GM18517 (cell line): ENCODE measurements around the gene NUP93.

Experiments
- ATAC-seq: cut with Tn5 transposase; IDR thresholded peaks from one replicate; pipeline ENCODE4 v1.9.1; 2021; ENCODE audit warnings: mild to moderate bottlenecking, moderate library complexity; ENCODE audit not compliant: unreplicated experiment

NUP93 gene

GRCh38 chr16:56842133-56842532 lies 112.2 kb downstream of the NUP93 start:
- ATAC-seq: no peak

DNA sequence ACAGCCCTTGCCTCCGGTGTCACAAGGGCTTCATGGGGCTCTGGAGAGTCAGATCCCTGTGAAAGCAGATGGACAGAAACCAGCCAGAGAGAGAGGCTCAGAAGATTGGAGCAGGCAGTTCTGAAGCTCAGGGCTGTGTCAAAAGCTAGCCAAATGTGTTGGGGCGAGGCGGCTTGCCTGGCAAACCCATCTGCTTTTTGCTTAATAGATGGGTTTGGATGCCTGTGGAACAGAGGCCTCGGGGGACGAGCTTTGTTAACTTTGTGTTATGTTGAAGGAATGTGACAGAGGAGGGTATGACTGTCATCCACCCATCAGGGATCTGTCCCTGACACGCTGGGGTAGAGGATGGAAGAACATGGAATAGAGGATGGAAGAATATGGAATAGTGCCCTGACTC lies 114.1 kb downstream of the NUP93 start:
- ATAC-seq: no peak

DNA sequence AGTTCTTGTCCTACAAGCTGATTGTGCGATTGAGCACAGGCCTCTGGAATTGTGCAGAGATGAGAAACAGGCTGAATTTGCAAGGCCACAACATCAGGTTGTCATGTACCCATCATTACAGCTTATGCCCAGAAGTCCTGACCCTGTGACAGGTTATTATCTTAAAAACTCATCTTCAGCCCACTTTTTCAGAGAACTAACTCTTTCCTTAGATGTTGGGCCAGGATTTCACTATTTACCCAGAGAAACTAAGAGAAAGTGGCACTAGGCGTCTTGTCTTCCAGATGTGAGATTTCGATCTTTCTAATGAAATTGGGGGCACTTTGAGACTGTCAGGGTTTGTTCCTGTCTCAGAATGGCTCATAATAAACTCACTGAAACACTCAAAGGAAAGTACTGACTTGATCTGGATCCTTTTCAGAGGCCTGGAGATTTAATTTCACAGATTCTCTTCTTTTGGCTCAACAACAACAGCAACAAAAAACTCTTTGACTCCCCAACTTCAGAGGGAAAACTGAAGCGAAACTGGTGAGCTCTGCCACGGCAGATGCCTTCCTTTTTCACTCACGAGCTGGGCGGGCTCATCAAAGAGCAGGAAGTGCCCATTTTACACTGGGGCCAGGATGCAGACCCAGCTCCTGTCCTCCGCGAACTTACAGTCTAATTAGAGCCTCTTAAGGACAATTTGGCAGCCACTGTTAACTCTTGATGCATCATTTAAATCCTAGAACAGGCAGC lies 117.4 kb downstream of the NUP93 start:
- ATAC-seq: no peak

DNA sequence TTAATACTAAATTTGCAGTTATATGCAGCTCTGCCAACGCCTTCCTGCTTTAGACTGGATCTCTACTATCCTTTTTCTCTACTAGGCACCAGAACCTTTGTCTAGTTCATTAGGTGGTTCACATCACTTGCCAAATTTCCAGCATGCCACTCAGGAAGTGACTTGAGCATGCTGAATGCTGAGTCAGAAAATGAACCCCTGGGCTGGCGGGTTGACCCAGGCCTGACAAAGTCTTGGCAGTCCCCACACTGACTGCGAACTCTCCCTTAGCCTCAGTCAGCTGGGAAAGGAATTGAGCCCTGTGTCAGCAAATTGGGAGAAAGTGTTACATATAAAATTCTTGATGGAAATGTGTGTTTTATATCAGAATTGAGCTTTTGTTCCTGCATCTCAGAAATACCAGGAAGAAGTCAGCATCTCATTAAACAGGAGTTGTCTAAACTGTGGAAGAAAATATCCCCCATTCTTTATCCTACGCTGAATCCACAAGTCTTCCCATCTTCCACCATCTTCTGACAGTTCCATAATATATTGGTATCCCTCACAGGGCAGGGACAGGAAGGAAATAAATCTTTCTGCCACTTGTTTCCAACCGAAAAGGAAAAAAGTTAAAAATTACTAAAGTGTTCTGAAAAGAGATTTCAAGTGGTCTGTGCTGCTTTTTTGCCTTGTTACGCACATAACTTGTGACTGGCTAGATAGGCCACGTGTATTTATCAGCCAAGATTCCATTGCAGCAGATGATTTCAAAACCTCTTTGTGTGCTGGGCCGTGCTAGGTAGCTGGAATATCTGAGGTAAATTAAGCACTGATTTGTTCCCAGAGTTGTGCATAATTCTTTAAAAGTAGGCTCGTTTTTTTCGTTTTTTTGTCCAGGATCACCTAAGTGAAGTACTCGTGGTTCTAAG lies 118.4 kb downstream of the NUP93 start:
- ATAC-seq: no peak

DNA sequence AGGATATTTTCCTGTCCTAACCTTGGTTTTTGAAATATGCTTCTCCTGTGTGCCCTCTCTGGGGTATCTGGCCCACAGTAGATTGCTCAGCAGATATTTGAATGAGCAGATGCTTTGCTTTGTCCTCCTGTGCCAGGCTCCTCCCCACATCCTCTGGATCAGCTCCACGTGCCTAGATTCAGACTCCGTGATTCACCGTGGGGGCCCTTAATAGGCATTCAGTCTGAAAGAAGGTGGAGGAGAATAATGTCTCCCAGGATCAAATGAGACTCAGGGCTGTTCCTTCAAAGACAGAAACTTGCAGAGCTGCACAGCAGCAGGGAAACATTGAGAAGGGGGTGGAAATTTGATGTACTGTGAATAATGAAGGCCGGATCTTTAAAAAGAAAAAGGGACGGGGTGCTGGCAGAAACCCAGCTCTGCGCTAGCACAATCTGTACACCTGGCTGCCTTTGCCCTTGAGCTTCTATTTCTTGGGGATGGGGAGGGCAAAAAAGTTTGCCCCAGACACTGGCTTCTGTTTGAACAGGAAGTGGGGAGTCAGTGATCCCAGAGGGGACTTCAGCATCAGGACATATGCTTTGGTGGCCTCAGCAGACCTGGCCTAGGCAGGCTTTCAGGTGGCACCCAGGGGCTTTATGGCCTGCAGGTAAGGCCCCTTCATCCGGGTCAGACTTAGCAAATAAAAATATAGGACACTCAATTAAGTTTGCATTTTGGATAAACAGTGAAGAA lies 119.2 kb downstream of the NUP93 start:
- ATAC-seq: no peak

DNA sequence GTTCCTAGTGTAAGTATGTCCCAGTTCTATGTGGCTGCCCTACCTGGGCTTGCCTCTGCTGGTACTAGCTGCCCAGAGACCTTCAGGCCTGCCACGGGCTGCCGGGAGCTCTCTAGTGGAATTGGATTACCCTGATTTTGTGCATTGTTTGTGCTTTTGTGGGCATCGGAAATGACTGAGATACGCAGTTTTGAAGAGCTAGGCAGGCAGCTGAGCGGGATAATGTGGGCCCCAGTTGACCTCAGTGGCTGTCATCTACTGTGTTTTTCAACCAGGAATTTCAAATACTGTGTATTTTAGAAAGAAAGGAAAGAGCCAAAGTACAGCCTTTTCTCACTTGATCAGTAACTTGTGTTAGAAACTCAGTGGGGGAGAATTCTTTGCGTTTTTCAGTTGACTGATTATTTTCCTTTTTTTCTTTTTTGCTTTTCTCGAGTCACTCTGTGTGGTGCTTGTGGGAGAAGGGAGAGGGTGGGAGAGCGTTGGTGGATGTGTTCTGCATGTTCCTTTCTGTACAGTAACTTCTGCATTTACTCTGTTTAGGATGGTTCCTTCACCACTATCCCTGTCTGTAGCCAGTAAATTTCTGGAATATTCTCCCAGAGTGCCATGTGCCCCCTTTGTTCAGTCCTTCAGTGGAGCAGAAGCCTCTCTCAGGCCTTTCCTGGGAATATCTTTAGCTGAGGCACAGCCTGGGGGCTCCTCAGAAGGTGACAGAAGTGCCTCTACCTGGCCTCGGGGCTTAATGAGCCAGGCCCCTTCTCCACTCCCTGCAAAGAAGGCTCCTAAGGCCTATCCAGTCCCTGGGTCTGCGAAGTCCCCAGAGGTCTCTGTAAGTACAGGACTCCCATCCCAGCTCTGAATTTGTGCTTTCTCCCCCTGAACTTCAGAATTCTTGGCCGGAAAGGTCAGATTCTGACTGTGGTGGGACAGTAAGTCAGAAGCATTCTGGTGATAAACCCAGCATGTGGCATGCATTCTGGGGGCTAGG lies 120.1 kb downstream of the NUP93 start:
- no peak for ATAC-seq

DNA sequence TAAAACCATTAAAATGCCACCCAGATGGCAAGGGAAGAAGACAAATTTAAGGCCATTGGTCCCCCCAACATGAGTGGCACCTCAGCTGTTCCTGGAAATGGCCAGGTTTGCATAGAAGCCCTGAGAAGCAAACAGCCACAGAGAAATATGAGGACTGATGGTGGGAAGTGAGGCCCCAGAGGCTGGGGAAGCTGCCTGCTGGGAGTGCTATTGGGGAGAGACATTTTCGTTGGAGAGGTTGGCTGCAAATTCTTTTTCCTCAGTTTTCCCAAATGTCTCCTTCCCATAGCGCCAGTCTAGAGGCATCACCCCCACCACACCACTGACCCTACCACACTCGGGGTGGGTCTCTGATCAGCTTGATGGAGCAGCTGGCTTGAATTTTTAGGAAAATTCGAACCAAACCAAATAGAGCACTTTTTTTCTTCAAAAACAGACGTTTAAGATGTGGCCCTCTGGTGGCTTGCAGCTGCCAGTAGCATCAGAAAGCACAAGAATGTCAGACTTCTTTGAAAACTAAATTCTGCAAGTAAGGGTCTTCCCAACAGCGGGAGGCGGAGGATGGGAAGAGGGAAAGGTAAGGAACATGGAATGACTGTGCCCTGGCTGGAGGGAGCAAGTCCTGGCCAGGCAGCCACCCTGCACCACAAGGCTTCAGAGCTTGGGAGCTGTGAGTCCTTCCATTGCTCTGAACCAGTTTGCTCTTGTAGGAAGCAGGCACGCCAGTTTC lies 121.9 kb downstream of the NUP93 start:
- ATAC-seq: no peak

GRCh38 chr16:56852401-56852730 lies 122.4 kb downstream of the NUP93 start:
- ATAC-seq: no peak

DNA sequence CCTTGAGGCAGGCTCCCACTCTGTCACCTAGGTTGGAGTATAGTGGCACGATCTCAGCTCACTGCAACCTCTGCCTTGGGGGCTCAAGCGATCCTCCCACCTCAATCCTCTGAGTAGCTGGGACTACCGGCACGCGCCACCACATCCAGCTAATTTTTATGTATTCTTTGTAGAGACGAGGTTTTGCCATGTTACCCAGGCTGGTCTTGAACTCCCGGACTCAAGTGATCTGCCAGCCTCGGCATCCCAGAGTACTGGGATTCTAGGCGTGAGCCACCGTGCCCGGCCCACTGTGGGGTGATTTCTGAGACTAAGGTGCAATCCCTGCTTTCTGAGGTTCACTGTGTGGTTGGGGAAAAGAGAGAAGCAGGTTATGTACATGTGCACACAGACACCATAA lies 123.0 kb downstream of the NUP93 start:
- no peak for ATAC-seq

GRCh38 chr16:56855201-56855600 lies 125.3 kb downstream of the NUP93 start:
- ATAC-seq: no peak

DNA sequence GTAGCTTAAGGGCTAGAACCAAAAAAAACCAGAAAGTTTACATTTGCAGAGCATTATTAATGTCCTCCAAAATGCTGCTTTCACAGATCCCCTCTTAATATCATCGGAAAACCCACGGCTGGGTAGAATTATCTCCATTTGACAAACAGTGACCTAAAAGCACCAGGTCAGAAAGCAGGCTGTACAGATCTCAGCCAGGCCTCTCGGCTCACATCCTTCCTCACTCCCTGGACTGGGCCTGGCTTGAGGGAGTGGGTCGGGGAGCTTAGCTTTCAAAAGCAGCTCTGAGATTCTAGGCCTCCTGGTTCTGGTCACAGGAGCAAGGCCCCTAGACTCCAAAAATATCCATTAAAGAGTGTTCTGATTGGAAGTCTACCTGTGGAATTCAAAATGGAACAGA lies 126.0 kb downstream of the NUP93 start:
- no peak for ATAC-seq

DNA sequence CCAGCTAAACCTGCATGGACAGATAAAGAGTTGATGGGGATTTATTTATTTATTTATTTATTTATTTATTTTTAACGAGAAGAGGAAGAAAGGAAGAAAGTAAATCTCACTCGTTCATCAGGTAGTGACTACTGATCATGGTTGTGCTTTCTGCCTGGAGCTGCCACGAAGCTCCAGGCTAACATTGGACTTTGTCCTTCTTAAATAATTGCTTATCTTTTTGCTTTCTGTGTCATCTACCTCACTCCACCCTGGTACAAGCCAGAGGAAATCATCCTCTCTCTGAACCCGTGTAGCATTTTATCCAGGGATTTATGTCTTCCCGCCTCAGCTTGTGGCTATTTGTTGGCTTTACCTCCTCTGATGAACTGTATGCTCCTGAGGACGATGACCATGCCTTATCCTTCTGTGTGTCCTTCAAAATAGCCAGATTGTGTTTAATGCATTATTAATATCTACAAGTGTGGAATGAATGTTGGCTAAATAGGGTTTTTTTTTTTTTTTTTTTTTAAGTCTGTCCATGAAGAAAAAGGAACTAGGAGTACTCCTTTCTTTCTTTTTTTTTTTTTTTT lies 127.0 kb downstream of the NUP93 start:
- ATAC-seq: no peak

- ATAC-seq: no peak
Measured at GRCh38 chr16:56858374-56858773, 128.4 kb downstream of the NUP93 start.

GRCh38 chr16:56859636-56860035 lies 129.7 kb downstream of the NUP93 start:
- ATAC-seq: no peak

DNA sequence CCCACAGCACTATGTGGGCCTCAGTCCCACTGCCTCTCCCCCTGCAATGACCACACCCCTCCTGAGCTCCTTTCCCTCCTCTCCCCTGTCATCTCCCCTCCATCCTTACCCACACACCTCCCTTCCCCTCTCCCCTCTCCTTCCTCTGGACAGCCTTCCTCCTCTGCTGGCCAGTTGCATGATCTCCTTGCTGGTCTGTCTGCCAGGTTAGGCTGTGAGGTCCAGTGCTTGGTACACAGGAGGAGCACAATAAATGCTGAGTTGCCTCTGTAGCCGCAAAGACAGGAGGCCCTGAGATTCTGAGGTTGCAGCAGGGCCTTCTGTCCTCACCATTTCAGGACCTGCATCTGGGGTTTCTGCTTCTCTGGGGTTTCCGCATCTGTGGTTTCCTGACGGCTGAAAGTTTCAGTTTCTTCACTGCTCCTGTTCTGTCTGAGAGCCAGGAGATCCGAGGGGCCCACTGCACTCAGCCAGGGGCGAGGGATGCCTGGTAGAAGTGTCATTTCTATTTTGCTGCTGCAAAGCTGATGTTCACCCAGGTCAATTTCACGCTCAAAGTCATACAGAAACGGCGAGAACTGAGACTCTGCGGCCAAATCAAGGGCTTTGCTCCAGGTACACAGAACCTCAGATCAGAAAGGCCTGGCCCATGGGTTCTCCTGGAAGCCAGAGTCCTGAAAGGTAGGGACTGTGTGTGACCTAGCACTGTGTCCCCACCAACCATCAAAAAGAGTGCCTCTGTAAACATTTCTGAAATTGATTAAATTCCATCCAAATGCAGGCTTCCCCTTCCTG lies 130.5 kb downstream of the NUP93 start:
- ATAC-seq: peak; percentile 92

- no peak for ATAC-seq
Measured at GRCh38 chr16:56861092-56861610, 131.2 kb downstream of the NUP93 start.

DNA sequence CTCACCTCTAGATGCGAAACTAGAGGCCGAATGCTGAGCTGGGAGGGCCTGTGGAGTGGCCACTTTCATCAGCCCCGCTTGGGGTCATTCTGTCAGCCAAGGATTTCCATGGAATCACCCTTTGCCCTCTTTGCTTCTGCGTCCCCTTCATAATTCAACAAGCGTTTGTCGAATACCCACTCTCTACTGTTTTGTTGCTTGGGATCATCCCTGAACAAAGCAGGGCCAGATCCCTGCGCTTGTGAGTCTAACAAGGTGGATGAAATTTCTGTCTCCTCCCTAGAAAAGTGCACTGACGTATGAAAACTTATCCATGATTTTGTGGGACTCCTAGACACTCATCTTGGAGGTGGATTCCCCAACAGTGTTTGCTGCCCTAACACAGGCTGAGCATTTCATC lies 131.8 kb downstream of the NUP93 start:
- ATAC-seq: no peak

- ATAC-seq: no peak
Measured at GRCh38 chr16:56862776-56863175, 132.8 kb downstream of the NUP93 start.
